ENCODE data around the gene CLDN10. TPM values are rescaled to one million over a fixed set of nuclear protein-coding genes. Genes with fewer than 3 reads are reported as not detected.

The CLDN10 gene
- total RNA-seq, 1 donor from 2014 or later: 1.6 TPM

- intact Hi-C loops (cut with DNase I): loop anchor here (10.0 kb wide), 1 partner anchor 215 kb away; no protein-coding TSS in a partner anchor
- ATAC-seq (no peak), DNase-seq (no peak)
- Histone ChIP-seq H3K27ac (no peak overlapping the region), H3K36me3 (peaks cover 5% of the 10 kb centered on the region), H3K9me3 (no peaks in the 10 kb centered on the region), H3K27me3 (ENCODE audit: low read depth) (no peaks in the 10 kb centered on the region), H3K4me1 (no peaks in the 10 kb centered on the region), H3K4me3 (no peak overlapping the region)
- TF ChIP-seq, protein P1, sequence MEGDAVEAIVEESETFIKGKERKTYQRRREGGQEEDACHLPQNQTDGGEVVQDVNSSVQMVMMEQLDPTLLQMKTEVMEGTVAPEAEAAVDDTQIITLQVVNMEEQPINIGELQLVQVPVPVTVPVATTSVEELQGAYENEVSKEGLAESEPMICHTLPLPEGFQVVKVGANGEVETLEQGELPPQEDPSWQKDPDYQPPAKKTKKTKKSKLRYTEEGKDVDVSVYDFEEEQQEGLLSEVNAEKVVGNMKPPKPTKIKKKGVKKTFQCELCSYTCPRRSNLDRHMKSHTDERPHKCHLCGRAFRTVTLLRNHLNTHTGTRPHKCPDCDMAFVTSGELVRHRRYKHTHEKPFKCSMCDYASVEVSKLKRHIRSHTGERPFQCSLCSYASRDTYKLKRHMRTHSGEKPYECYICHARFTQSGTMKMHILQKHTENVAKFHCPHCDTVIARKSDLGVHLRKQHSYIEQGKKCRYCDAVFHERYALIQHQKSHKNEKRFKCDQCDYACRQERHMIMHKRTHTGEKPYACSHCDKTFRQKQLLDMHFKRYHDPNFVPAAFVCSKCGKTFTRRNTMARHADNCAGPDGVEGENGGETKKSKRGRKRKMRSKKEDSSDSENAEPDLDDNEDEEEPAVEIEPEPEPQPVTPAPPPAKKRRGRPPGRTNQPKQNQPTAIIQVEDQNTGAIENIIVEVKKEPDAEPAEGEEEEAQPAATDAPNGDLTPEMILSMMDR (IDR thresholded peaks at IDR 0.05): no peak
Observed at GRCh38 chr13:95620030-95620824, 67.7 kb downstream of the CLDN10 start.

DNA sequence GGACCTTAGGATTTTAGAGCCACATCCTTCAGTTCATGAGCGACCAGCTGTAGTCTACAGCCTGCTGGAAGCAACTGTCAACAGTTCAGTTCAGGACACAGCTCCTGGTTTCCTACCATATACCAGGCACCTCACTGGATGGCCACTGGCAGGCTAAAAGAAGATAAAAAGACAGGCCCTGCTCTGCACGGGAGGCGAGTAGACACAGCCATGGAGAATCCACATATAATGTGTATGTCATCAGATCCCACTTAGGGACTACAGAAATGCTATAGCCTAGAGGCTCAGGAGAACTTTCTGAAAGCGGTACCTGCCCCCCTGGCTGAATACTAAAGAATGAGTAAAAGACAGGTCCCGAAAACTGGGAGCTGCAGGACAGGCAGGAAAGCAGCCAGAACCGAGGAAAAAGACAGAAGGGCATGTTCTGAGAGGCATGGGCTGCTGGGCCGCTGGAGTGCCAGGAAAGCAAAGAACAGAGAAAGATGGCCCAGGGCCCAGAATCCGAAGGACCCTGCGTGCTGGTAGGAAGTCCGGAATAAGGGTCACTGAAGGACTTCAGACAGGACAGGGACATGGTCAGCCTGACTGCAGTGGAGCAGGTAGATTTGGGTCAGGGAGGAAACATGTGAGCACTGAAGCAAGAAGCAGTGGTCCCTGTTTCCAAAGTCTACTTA lies 68.4 kb downstream of the CLDN10 start:
- no peaks in the 10 kb centered on the region for H3K4me1 ChIP-seq
- no peaks in the 10 kb centered on the region for H3K27me3 ChIP-seq (ENCODE audit: low read depth)
- peaks cover 5% of the 10 kb centered on the region for H3K36me3 ChIP-seq
- no peak overlapping the region for H3K27ac ChIP-seq
- no peaks in the 10 kb centered on the region for H3K9me3 ChIP-seq
- peak in 1 of 2 donors; percentile 50 for ATAC-seq
- intact Hi-C loops (cut with DNase I): loop anchor here (10.0 kb wide), 1 partner anchor 214 kb away; no protein-coding TSS in a partner anchor
- H3K4me3 ChIP-seq: no peak overlapping the region
- no peak for DNase-seq
- TF ChIP-seq, protein P1 (IDR thresholded peaks at IDR 0.05): no peak

DNA sequence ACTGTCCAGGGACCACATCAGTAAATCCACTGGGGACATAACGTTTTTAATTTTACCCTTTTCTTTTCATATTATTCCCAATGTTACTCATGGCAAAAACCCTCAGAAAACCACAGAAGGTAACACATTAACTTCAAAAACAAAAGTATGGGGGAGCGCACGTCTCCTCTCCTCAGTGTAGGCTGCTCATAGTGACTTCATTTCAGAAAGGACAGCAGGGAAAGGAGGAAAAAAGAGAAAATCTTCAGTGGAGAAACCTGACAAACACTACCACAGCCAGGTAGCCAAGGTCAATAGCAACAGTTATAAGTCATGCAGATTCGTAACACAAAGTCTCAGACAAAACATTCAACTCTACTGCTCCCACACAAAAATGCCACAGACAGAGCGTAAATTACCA lies 70.6 kb downstream of the CLDN10 start:
- Histone ChIP-seq H3K36me3 (peaks cover 5% of the 10 kb centered on the region), H3K9me3 (peaks cover 3% of the 10 kb centered on the region), H3K4me3 (no peak overlapping the region), H3K27ac (no peak overlapping the region), H3K27me3 (ENCODE audit: low read depth) (no peaks in the 10 kb centered on the region), H3K4me1 (no peaks in the 10 kb centered on the region)
- TF ChIP-seq, protein P1 (IDR thresholded peaks at IDR 0.05): no peak
- DNase-seq (no peak), ATAC-seq (no peak)
- intact Hi-C loops (cut with DNase I): loop anchor here (10.0 kb wide), 1 partner anchor 212 kb away; no protein-coding TSS in a partner anchor

- Histone ChIP-seq H3K9me3 (peaks cover 3% of the 10 kb centered on the region), H3K4me3 (no peak overlapping the region), H3K27me3 (ENCODE audit: low read depth) (no peaks in the 10 kb centered on the region), H3K36me3 (peaks cover 5% of the 10 kb centered on the region), H3K4me1 (no peaks in the 10 kb centered on the region), H3K27ac (no peak overlapping the region)
- TF ChIP-seq, protein P1 (IDR thresholded peaks at IDR 0.05): peak; percentile 59
- intact Hi-C loops (cut with DNase I): loop anchor here (10.0 kb wide), 1 partner anchor 211 kb away; no protein-coding TSS in a partner anchor
- DNase-seq: no peak
- peak; percentile 69 to 70 for ATAC-seq
Observed at GRCh38 chr13:95624020-95624419, 71.5 kb downstream of the CLDN10 start.

DNA sequence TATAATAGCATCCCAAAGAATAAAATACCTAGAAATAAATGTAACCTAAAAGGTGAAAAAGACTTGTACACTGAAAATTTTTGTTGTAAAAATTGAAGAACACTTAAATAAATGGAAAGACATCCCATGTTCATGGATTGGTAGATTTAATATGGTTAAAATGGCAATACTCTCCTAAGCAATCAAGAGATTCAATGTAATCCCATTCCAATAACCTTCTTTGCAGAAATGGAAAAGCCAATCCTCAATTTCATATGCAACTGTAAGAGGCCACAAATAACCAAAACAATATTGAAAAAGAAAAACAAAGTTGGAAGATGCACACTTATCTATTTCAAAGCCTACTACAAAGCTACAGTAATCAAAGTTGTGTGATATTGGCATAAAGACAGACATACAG lies 74.2 kb downstream of the CLDN10 start:
- DNase-seq: no peak
- Histone ChIP-seq H3K36me3 (peaks cover 8% of the 10 kb centered on the region), H3K4me1 (no peaks in the 10 kb centered on the region), H3K27me3 (ENCODE audit: low read depth) (no peaks in the 10 kb centered on the region), H3K27ac (no peak overlapping the region), H3K4me3 (no peak overlapping the region), H3K9me3 (peaks cover 3% of the 10 kb centered on the region)
- ATAC-seq: no peak
- TF ChIP-seq, protein P1 (IDR thresholded peaks at IDR 0.05): no peak
- intact Hi-C loops (cut with DNase I): loop anchor here (10.0 kb wide), 1 partner anchor 208 kb away; no protein-coding TSS in a partner anchor

Measured in lower lobe of right lung (tissue), 2 donors.